ENCODE results near the gene DNMT3B. TPM values are rescaled to one million over a fixed set of nuclear protein-coding genes. Genes with fewer than 3 reads are reported as not detected.
"Not testable (repeated sequence)": the region's sequence is repeated elsewhere in the genome, so short reads cannot be mapped to it uniquely, and the experiment has no call there.

The DNMT3B gene
- total RNA-seq, 1 donor from 2014 or later, result 6.5 TPM

- FAIRE-seq (no peak), DNase-seq (ENCODE audit: low spot score in 2 of 2) (no peak)
These were observed 761 bp upstream of the DNMT3B start for GRCh38 chr20:32761417-32761830.

DNA sequence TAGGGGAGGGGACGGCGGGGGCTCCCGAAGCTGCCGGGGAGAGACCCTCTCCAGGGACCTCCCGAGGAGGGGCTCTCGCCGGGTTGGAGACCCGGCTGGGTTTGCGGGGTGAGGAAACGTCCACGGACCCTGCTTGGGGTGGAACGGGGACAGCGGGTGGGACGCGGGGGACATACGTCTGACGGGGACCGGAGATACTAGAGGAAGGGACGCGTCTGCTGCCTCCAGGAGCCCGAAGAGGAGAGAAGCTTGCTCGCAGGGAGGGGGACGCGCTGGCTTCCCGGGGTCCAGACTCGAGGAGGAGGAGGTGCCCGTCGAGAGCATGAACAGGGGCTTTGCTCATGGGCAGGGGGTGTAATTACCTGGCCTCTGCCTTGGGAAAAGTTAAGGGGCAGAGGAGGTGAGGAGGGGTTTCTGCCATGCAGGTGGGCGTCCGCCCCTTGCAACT, 593 bp downstream of the DNMT3B start:
- peak in 1 of 2 donors; percentile 50 for DNase-seq (ENCODE audit: low spot score in 2 of 2)
- FAIRE-seq, result no peak

GRCh38 chr20:32763202-32764004, 1.2 kb downstream of the DNMT3B start:
- DNase-seq (ENCODE audit: low spot score in 2 of 2), result no peak
- no peak for FAIRE-seq

DNA sequence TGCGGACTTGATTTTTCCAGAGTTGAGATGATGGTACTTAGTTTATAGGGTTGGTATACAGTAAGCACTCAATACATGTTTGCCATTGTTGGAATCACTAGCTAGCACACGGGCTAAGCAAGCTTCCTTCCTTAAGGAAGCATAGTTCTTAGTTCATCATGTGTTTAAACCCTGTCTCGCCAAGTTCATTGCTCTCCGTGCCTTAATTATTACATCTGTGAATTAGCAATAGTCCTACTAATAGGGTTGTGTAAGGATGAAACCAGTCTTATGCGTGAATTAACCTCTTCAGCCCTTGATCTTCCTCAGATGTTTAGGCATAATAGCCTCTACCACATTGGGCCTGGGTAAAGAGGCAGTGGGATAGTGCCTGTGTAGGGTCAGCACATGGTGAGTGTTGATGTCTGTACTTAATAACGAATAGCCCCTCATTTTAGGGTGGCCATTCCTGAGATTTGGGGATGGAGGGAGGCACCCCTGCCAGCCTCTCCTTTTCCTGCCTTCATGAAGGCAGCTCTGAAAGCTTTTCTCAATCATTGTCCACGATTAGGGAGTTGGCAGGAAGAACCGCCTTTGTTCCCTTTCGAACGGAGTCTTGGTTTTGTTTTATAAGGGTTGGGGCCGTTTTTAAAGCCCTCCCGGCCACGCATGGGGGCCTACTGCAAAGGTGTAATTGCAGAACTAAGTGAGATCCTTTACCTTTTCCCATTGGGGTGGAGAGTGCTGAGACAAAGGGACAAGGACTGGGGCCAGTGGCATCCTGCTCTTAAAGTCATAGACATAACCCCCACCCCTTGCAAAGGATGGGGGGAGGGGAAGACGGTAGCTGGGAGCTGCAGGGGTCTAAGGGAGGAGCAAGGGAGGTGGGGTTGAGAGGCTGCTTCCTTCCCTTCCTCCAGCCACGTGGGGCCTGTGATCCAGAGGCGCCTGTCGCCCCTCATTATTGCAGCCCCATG, 2.1 kb downstream of the DNMT3B start:
- DNase-seq (ENCODE audit: low spot score in 2 of 2), result no peak
- no peak for FAIRE-seq

DNA sequence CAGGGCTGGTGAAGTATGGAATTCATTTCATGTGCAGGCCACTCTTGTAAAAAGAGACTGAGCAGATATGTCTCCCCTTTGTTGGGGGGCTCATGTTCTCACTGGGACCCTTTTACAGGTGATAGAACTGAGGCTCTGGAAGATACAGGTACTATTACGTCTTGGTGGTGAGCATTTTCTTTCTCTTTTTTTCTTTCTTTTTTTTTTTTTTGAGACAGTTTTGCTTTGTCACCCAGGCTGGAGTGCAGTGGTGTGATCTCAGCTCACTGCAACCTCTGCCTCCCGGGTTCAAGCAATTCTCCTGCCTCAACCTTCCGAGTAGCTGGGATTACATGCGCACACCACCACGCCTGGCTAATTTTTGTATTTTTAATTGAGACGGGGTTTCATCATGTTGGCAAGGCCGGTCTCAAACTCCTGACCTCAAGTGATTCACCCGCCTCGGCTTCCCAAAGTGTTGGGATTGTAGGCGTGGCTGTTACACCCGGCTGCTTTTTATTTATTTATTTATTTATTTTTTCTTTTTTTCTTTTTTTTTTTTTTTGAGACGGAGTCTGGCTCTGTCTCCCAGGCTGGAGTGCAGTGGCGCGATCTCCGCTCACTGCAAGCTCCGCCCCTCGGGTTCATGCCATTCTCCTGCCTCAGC, 3.2 kb downstream of the DNMT3B start:
- not testable (repeated sequence) for FAIRE-seq; DNase-seq (ENCODE audit: low spot score in 2 of 2)

- DNase-seq (ENCODE audit: low spot score in 2 of 2) (no peak), FAIRE-seq (no peak)
These were observed 5.4 kb downstream of the DNMT3B start for GRCh38 chr20:32767418-32768198.

DNA sequence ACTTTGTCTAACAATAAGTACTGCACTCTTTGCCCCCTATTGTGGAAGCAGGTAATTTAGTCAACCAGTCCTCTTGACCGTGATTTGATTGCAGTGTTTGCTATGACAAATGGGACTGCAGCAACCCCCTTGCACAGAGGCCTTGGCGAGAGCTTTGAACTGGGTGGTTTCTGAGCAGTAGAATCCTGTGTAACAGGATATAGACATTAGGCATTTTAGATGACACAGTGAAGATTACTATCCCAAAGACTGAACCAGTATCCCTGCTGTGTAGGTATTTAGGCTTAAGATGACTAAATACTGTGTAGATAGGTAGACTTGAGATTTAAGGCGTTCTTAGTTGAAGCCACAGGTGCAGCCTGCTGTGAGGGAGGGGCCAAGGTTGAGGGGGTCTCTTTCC, 9.9 kb downstream of the DNMT3B start:
- FAIRE-seq (no peak), DNase-seq (ENCODE audit: low spot score in 2 of 2) (no peak)

DNA sequence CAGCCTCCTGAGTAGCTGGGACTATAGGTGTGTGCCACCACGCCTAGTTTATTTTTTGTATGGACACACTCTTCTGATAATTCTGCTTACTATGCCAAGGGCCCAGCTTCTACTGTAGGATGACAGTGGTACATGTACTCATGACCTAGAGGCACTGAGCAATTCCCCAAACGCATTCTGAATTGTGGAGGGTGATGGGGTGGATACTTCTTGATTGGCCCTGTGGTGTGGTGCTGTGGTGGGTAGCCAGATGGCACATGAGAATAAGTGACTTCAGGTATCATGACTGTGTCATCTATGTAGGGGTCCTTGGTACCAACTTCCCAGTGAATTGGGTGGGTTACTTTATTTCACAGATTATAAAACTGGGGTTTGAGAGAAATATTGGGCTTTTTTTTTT, 11.0 kb downstream of the DNMT3B start:
- no peak for FAIRE-seq
- no peak for DNase-seq (ENCODE audit: low spot score in 2 of 2)

GRCh38 chr20:32773855-32774254, 11.7 kb downstream of the DNMT3B start:
- no peak for FAIRE-seq
- no peak for DNase-seq (ENCODE audit: low spot score in 2 of 2)

DNA sequence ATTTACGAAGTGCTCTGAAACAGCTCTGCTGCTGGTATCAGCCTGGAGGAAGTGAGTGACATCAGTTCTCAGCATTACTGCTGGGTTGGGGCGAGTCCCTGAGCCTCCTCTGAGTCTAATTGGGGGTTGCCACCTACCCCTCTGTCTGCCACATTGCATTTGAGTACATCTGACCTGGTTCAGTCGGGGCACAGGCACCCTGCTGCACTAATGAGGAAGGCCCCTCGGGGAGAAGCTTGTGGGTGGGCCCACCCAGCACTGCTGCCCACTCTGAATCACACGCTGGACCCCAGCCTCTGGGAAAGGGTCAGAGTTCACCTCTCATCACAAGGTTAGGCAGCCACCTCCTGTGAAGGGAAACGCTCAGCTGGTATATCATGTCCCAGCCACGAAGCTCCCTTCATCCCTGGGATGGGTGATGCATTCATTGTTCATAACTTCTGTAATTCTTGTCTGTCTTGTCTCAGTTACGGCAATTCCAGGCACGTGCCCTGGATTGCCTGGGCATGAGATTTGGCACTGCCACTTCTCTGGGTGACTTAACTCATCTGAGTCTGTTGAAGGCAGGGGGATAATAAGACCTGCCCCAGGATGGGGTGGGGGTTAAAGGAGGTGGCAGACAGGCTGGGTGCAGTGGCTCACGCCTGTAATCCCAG, 13.3 kb downstream of the DNMT3B start:
- FAIRE-seq, result no peak
- no peak for DNase-seq (ENCODE audit: low spot score in 2 of 2)

GRCh38 chr20:32777177-32777956, 15.2 kb downstream of the DNMT3B start:
- FAIRE-seq (no peak), DNase-seq (ENCODE audit: low spot score in 2 of 2) (no peak)

DNA sequence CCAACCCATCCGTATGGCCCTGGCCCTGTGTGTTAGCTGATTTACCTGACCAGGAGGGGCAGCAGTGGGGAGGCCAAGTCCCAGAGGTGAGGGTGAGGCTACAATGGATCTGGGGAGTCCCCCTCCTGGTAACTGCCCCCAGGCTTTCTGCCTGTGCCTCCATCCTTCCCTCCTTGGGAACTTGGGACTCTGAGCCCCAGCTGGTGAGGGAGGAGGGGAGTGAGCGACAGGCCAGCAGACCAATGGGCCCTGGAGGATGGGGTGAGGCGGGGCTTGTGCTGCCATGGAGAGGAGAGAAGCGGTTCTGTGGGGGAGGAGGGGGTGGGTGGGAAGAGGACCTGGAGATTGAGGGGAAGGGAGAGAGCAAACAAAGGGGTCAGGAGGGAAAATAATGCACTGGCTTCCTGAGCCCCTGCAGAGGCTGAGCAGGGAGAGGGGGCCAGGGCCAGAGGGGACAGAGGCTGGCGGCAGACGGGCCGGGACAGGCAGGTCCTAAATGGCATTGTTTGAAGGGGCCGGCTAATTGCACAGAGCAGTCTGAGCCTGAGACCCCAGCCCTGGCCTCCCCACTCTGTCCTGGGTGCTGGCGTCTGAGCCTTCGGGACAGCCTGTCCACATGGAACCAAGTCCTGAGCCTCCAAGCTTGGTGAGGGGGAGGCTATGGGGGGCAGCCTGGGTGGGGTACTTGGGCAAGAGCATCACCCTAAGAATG, 17.5 kb downstream of the DNMT3B start:
- DNase-seq (ENCODE audit: low spot score in 2 of 2) (no peak), FAIRE-seq (no peak)

- no peak for FAIRE-seq
- no peak for DNase-seq (ENCODE audit: low spot score in 2 of 2)
These were observed 18.1 kb downstream of the DNMT3B start for GRCh38 chr20:32780278-32780677.

GRCh38 chr20:32780749-32781655, 18.8 kb downstream of the DNMT3B start:
- DNase-seq (ENCODE audit: low spot score in 2 of 2) (peak; percentile 51), FAIRE-seq (no peak)

GRCh38 chr20:32784369-32785080, 22.3 kb downstream of the DNMT3B start:
- no peak for DNase-seq (ENCODE audit: low spot score in 2 of 2)
- no peak for FAIRE-seq

GRCh38 chr20:32786059-32786760, 24.0 kb downstream of the DNMT3B start:
- DNase-seq (ENCODE audit: low spot score in 2 of 2), result no peak
- FAIRE-seq, result no peak
